GM21737 (cell line): Measurements from ENCODE around the gene L3MBTL2.
"Not testable (repeated sequence)": the region's sequence is repeated elsewhere in the genome, so short reads cannot be mapped to it uniquely, and the experiment has no call there.

Experiments used
- ATAC-seq: cut with Tn5 transposase; IDR thresholded peaks from one replicate; pipeline ENCODE4 v1.9.1; 2021; ENCODE audit warnings: mild to moderate bottlenecking, moderate library complexity; ENCODE audit not compliant: unreplicated experiment

The L3MBTL2 gene

DNA sequence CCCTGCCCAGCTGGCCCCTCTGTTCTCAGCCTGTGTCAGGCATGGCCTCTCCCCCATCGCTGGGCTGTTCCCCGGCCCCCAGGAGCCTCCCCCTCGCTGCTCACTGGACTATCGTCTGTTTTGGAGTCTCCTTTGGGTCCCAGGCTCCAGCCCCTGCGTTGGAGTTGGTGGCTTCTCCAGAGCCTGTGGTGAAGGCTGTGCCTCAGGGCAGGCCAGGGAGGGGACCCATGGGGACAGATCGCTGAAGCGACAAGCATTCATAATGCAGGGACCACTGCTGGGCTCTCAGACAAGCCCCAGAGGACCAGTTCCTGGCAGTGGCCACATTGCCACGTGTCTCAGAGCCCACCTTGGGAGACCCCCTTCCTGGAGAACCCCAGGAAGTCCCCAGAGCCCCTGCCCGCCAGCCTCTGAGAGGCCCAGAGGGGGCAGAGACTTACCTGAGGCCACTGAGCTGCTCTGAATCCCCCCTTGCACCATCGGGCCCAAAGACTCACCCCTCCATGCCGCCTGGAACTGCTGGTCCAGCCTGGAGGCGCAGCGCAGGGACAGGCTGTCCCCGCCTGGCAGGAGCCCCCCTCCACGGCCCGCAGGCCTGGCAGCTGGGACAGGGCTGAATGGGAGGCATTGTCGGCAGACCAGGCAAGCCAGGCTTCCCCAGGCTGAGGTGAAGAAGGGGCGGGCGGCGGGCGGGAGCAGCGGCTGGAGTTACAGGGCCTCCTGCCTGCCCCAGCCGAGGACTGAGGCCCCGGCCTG is 35.4 kb downstream of the L3MBTL2 start, which contains the start of gene CHADL:
Gene CHADL, minus strand, starts transcription at position 555 of the 756 bp plus-strand sequence. Its CDS starts 50 bp downstream, at position 505.
- no peak for ATAC-seq

- no peak for ATAC-seq
Observed at GRCh38 chr22:41241133-41241676, 36.1 kb downstream of the L3MBTL2 start.

DNA sequence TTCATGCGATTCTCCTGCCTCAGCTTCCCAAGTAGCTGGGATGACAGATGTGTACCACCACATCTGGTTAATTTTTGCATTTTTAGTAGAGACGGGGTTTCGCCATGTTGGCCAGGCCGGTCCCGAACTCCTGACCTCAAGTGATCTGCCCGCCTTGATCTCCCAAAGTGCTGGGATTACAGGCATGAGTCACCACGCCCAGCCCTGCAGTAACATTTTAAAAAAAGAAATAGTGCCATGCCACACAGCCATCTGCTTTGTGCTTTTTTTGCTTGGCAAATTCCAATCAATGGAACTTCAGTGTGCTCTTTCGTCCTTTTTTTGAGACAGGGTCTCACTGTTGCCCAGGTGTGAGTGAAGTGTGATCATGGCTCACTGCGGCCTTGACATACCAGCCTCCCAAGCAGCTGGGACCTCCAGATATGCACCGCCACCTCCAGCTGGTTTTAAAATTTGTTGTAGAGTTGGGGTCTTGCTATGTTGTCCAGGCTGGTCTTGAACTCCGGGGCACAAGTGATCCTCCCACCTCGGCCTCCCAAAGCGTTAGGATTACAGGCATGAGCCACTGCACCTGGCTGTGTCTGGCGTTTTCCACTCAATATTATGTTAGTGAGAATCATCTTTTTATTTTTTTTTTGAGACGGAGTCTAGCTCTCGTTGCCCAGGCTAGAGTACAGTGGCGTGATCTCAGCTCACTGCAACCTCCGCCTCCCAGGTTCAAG is 37.4 kb downstream of the L3MBTL2 start:
- ATAC-seq = no peak

GRCh38 chr22:41243361-41243760 is 38.2 kb downstream of the L3MBTL2 start:
- no peak for ATAC-seq

DNA sequence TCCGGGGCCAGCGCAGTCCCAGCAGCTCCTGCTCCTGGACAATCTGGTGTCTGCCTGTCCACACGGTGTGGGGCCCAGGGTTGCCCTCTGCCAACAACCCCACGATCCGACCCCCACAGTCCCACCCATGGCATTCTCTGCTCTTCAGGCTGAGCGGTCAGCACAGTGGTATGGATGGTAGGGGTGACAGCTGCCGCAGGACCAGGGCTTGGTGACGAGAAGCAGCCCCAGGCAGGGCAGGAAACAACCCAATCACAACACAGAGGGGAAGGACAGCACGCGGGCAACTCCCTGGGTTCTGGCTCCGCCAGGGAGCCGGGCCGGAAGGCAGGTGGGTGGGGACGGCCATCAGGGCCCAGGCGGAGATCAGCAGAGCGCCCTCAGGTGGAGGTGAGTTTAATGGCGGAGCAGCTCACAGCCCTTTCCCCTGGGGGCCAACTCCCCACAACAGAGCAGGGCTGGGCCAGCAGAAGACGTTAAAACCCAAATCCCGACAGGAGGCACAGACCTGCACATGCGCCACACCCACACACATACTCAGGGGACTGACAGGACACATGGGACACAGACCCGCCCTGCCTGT is 40.9 kb downstream of the L3MBTL2 start:
- no peak for ATAC-seq

- no peak for ATAC-seq
Observed at GRCh38 chr22:41247703-41248102, 42.6 kb downstream of the L3MBTL2 start.

GRCh38 chr22:41248314-41248713 is 43.2 kb downstream of the L3MBTL2 start:
- no peak for ATAC-seq

DNA sequence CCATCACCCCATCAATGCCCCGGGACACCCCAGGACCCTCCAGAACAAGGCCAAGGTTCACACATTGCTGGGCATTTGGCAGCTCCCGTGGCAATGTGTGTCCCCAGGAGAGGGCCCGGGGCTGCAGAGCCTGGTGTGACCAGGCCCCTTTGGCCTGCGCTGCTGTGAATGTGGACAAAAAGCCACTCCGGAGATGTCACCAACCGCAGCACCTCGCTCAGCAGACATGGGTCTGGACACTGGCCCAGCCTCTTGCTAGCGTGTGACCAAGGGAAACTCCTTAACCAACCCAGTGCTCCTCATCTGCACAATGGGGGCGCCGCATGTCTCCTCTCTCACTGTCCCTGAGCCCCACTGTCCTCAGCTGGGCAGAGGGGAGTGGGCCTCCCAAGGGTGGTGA is 43.6 kb downstream of the L3MBTL2 start:
- ATAC-seq = no peak

GRCh38 chr22:41249442-41249841 is 44.3 kb downstream of the L3MBTL2 start:
- no peak for ATAC-seq

GRCh38 chr22:41250127-41250526 is 45.0 kb downstream of the L3MBTL2 start:
- ATAC-seq = no peak

GRCh38 chr22:41252365-41252764 is 47.3 kb downstream of the L3MBTL2 start:
- no peak for ATAC-seq

- no peak for ATAC-seq
Observed at GRCh38 chr22:41254230-41254629, 49.1 kb downstream of the L3MBTL2 start.

DNA sequence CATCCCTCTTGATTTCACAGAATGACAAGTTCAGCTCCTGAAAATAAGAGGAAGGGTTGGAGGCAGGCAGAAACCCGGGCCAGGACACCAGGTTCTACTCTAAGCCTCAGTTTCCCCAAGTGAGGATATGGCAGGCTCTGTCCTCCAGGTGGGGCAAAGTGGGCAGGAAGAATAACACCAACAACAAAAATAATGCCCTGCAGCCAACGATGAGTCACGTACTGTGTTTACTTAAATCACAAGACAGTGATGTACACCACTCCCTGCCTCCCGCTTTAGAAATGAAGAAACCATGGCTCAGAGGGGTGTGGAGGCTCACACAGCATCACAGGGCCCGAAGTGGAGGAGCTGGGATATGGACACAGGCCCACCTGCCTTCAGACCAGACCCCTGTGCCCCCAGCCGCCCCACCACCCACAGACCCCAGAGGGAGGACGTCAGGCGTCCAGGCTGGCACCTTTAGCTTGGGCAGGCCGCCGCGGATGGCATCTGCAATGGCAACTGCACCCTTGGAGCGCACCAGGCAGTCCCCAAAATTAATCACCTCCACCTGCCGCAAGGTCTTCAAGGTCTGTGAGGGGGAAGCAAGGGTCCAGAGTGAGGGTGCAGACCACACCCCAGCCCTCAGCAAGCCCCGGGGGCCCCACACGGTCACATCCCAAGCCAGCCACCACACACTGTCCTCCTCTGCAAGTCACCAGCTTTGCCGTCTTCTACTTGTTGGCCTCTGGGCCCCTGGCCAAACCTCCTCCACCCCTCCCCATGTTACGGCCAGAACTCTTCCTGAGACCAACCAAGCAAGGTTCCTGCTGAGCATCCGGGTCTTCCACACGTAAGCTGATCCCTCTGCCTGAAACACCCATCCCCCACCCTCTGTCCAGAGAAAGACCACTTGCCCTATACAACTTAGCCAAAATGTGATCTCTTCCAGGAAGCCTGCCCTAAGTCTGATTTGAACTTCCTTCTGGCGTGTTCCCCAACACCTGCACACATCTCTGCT is 51.4 kb downstream of the L3MBTL2 start:
- ATAC-seq = no peak

DNA sequence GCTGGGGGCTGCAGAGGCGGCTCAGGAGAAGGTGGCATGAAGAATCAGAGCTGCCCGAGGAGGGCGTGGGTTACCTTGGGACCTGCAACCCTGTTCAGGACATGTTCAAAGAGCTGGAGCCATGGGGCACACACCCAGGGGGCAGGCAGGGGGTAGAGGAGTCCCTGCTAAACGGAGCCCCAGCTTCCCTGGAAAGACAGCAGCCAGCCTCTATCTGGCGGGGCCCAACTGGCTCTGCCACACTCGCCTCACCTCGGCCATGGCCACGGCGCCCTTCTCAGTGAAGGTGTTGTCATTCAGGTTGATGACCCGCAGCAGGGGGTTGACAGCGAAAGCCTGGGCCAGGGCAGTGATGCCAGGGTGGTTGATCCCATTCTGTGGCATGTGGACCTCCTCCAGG is 52.6 kb downstream of the L3MBTL2 start:
- ATAC-seq = no peak

GRCh38 chr22:41259756-41260155 is 54.6 kb downstream of the L3MBTL2 start:
- not testable (repeated sequence) for ATAC-seq

DNA sequence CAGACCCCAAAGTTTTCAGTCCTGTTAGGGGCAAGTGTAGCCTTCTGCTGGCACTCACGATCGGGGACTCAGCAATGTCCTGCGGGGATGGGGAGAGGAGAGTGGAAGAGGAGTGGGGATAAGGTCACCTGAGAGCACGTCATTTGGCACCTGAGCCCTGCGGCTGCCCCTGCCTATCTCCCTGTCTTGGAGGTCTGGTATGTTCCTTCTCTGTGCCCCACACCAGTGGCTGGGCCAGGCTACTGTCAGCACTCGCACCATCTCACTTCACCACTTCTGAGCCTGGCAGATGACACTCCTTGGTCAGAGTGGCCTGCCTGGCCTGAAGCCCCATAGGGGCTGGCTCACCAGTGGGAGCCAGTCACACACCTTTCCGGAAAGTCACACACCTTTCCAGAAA is 55.8 kb downstream of the L3MBTL2 start:
- no peak for ATAC-seq

DNA sequence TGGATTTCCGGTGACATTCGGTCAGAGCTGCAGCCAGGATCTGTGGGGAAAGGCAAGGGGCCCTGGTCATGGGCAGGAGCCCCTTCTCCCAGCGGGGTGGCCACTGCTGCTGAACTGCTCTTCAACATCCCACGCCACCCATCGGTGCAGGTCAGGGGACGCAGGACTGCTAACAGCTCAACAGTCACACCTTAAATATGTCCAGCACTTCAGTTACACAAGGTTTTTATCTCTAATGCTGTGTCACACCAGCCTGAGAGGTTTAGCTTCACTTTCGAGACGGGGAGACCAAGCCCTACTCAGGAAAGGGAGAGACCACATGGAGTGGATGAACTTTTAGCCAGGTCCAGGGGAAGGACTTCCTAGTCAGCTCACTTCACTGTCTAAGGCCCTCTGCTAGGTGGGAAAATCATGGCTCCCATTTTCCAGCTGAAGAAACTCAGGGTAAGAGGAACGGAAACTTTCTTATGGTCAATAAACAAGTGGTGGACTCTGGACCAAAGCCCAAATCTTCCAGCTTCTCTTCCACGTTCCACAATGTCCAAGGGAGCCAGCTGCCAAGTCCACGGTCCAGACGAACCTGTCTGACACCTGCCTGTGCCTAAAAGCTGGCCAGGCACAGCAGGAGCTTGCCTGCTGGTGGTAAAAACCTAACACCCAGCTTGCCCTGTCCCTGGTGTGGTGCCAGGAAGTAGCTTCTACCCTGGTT is 56.6 kb downstream of the L3MBTL2 start:
- no peak for ATAC-seq

- no peak for ATAC-seq
Observed at GRCh38 chr22:41262250-41262765, 57.2 kb downstream of the L3MBTL2 start.

DNA sequence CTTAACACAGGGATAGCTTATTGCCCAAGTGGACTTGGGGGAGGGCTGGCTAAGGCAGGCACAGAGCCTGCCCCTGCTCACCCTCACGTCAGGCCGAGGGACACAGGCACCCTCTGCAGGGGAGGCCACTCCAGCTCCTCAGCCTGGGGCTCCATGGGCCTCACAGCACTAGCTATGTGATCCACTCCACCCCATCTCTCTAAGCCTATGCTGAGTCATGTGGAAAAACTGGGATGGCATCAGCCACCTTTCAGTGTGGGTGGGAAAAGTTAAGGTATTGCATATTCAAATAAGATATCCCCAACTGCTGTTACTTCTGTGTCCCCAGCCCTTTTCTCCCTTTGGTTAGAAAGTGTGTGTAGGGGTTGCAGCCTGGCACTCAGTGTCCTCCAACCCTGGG is 58.6 kb downstream of the L3MBTL2 start:
- no peak for ATAC-seq
